COR-L47 (cell line): ENCODE results near the gene MTIF3.

Source experiments
- DNase-seq: peaks from one replicate; lab custom pipeline; 2025; lab: John Stamatoyannopoulos, UW

Gene MTIF3, protein sequence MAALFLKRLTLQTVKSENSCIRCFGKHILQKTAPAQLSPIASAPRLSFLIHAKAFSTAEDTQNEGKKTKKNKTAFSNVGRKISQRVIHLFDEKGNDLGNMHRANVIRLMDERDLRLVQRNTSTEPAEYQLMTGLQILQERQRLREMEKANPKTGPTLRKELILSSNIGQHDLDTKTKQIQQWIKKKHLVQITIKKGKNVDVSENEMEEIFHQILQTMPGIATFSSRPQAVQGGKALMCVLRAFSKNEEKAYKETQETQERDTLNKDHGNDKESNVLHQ

DNA sequence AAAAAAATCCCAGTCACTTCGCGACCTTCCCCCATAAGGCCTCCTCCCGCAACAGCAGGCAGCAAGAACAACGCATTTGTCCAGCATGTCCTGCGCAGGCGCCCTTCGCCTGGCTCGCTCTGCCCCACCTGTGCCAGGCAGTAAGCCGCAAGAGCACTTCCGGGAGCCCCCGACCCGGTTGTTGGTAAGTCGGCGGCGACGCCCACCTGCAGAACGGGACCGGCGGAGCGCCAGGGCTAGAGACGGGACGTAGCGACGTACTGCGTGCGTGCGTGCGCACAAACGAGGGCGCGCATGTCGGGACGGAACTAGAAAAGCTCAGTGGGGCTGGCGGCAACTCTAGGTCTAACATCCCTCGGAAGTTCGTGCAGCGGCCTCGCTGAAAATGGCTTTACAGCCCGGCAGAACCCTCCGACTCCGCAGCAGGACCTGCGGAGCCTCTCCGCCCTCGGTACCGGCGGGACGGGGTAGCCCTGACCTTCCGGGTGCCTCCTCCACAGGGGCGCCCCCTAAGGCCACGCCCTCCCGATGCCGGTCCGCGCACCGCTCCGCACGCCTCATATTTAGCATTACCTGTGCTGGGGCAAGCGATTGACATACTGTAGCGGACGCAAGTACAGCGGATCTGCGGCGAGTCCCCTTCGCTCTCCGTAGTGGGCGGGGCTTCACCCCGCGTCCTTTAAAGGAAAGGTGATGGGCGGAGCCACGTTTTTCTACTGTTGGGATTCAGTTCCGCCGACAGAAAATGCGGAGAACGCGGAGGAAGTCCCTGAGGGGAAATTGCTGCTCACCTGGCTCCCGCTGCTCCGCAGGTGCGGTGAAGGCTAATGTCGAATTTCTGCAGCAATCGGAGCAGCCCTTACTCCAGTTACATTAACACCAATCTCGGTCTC, at the start of gene MTIF3:
MTIF3 (minus strand) TSS at position 629 of the 893 bp plus-strand sequence. CDS start 10,116 bp downstream, outside the sequence.
- DNase-seq: peak; percentile 98

DNA sequence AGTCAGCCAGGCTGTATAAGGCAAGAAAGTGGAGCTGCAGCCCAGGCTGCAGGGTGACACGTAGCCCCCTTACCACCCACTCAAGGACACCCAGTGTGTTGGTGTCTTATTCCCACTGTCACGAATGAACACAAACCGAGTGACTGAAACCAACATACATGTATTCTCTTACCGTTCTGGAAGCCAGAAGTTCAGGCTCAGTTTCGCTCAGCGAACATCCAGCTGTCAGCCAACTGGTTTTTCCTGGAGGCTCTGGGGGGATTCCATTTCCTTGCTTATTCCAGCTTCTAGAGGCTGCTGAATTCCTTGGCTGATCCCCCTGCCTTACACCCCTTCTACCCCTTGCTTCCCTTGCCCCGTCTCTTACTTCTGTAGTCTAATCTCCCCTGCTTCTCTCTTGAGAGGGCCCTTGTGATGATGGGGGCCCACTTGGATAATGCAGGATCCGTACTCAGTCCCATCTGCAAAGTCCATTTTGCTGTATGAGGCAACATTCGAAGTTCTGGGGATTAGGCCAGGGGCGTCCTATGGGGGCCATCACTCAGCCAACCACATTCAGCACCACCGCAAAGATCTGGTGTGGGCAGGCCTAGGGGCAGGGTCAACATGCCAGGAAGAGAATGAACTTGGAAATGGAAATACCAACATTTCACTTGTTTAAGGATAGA, 47.3 kb upstream of the MTIF3 start:
- no peak for DNase-seq

DNA sequence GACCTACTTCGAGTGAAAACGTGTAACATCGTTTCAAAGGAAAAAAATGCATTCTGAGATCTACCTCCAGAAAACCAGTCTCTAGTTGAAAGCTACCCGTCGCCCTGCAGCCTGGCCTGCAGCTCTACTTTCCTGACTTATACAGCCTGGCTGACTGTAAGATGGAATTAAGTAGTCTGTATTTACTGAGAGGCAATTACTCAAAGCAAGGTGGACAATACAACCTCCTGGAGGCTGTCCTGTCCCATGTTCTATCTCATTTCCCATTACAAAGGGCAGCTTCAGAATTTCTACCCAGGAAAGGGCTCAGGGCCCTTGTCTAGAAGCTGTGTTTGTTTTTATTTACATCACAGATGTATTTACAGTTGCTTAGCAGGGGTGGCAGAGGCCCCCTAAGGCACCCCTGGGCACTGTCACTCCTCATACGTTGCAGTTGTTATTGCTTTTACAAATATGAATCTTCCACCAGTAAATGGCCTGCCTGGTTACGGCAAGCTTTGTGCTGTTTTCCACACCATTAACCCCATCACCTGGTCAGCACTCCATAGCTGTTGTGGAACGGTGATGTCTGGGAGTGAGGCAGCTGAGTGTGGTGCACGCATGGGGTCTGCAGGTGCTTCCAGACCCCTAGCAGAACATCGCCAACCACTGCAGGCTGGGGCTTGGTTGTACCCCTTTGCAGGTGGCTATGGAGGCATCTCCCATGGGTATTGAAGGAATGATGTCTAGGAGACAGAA, 46.3 kb upstream of the MTIF3 start:
- DNase-seq: peak; percentile 8

DNA sequence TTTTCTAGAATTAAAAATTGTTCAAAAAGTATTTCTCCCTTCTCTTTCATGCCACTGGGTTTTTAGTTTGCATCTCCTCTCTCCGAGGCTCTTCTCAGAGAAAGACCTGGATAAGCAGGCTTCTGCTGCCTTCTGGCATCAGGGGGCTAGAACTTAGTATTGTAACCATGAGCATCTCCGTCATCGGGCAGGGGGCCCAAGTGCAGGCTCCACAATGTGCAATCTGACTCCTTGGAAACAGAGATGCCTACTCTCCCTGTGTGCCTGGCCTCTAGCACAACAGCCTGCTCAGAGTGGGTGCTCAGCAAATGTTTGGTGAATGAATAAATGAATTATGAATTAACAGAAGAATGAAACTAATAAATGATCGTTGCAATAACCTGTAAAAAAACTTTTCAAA, 45.6 kb upstream of the MTIF3 start:
- no peak for DNase-seq

DNA sequence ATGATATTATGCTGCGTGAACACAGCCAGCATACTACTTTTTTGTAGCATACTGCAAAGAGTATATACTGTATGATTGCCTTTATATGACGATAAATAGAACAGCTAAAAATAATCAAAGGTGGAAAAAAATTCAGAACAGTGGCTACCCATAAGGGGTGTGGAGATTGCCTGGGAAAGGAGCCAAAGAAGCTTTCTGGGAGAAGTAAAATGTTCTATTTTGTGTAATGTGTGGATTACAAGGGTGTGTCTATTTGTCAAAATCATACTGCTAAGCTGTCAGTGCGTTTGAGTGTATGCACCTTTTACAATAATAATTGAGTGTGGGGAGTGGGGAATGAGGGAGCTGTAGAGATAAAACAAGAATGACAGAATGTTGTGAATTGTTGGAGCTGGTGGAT, 45.2 kb upstream of the MTIF3 start:
- DNase-seq: peak; percentile 33

DNA sequence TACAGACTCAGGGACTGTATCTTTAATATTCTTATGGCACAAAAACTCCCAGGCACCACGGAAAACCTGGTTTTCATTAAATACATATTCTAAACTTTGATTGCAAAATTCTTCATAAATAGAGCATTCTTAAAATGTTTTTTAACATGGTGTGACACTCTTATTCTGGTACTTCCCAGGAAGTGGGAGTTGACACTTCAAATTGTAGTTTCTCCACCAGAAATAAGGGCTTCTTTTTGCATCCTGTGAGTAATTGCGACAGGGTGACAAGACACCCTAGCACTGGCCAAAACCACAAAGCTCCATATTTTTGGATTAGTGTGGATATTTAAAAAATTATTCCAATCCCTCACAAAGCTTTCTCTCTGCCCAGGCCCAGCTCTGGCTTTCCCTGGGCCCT, 43.6 kb upstream of the MTIF3 start:
- DNase-seq: no peak

DNA sequence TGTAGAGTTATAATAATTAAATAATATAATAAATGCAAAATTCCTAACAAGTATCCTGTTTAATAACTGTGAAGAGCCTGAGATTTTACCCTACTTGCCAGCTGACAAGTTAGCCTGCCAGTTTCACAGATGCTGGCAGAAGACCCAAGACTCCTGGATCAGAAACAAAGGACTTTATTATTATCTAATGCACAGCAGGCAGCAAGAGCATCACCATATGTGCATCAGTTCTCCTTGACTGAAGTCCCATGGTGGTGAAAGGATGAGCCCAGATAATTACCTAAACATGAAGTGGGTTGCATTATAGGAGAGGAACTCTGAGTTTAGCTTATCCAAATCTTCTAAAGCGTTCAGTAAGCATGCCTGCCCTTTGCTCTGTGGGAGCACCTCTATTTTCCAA, 39.1 kb upstream of the MTIF3 start:
- DNase-seq: no peak

DNA sequence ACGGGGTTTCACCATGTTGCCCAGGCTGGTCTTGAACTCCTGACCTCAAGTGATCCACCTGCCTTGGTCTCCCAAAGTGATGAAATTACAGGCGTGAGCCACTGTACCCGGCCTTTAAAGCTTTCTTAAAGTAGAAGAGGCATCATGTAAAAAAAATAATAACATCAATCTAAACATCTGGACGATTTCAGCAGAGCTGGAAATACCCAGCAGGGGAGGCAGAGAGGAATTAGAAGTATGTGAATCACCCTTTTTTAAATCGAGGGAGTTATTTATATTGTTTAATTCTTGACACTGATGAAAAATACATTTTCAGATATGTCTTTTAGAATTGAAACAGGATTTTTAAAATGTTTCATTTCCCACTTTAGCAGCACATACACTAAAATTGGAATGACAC, 37.4 kb upstream of the MTIF3 start:
- no peak for DNase-seq

DNA sequence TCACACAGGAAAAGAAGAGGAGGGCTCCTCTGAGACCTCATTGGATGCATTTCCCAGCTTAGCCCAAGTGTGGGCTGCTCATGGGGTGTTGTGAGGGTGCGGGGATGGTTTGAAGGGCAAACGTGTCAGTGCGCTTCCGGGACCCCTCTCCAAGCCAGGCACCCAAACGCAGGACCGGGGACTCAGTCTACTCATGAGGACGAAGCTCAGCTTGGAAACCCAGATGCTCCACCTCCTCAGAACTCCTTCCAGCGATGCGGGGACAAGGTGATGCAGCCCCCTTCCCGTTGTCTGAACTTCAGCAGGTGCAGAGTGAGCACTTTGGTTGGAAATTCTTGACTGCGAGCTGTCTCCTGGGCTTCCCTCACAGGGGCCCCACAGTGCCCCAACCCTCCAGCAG, 33.1 kb upstream of the MTIF3 start:
- no peak for DNase-seq

DNA sequence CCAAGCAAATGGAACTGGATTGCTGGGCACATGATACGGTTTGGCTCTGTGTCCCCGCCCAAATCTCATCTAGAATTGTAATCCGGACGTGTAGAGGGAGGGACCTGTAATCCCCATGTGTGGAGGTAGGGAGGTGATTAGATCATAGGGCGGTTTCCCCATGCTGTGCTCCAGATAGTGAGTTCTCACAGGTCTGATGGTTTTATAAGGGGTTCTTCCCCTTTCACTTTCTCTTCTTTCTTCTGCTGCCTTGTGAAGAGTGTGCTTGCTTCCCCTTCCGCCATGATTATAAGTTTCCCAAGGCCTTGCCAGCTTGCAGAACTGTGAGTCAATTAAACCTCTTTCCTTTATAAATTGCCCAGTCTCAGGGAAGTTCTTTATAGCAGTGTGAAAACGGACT, 32.6 kb upstream of the MTIF3 start:
- DNase-seq: no peak

DNA sequence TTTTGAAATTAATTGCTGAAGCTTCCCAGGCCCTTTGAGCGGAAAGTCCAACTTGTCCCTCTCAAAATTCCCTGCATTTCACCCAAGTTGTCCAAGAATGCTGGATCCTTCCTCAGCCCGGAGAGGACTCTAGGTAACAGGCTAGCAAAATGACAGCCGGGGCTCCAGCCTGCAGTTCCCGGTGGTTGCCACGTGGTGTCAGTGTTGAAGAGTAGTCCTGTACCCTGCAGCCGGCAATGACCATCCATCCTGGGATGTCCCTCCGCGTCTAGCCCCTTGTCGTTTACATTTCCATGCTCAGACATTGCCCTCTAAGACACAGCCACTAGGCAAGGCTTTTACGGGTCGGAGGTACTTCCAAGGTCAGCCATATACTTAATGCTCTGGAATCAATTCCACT, 31.4 kb upstream of the MTIF3 start:
- peak; percentile 42 for DNase-seq

DNA sequence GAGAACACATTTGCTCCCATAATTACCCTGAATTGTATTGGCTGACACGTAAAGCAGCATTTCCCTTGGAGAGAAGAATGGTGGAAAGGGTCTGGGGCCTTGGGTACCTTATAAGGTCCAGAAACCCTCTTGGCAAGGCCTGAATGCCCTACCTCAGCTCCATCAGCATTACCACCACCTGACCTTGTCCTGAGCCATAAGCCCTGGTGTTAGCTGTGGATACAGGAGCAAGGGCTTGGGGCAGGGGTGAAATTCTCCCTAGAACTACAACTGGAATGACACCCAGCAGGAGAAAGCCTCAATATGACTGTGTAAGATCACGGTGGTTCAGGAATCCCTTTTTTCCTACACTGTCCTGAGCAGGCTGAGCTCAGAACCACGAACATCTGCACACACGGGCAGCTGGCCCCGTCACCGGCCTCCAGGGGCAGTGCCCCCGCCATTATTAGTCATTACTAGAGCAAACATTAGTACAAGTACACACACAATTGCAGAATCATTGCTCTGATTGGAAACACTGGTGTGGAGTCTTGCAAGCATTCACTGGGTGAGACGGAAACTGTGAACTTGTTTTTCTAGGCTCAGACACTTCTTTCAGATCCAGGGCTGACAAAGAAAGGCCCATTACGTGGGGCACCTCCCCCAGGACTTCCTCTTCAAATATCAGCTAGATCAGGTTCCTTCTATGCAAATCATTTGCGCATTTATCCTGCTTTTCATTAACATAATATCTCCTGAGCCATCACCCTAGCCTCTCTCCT, 26.8 kb upstream of the MTIF3 start:
- peak; percentile 41 for DNase-seq

DNA sequence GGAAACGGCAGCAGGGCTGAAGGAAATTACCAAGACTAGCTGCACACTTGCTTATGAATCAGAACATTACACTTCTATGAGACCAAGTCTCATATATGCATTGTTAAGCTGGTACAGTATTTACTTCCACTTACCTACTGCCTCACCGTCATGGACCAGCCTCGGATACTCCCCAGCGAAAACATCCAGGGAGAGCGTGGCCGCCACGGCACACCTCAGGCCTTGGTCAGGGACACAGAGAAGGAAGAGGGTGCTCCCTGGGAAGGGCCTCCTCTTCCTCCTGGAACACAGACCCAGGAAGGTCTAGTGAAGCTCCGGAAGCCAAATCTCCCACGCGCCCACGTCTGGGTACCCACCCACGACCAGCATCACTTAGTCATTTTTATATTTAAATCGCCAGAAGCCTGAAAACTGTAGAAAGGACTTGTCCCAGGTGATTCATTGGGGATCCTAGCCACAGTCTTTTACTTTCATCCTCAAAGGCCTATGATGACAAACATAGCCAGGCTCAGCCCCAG, 24.4 kb upstream of the MTIF3 start:
- no peak for DNase-seq

DNA sequence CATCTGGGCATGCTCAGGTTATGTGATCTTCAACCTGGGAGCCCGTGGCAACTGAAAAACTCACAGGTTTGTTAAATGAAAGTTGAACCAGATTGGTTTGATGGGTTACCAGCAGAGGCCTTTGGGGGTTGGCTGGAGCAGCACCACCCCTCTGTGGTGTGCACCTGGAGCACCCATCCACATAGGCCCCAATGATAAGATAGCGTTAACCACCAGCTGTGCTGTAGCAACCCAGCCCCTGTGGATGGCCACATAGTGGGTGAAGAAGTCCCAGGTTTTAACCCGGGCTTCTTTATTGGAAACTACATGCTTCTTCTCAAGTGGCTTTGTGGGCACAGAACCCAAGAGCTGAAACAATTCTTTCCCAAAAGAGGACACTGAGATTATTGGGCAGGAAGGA, 22.6 kb upstream of the MTIF3 start:
- no peak for DNase-seq

DNA sequence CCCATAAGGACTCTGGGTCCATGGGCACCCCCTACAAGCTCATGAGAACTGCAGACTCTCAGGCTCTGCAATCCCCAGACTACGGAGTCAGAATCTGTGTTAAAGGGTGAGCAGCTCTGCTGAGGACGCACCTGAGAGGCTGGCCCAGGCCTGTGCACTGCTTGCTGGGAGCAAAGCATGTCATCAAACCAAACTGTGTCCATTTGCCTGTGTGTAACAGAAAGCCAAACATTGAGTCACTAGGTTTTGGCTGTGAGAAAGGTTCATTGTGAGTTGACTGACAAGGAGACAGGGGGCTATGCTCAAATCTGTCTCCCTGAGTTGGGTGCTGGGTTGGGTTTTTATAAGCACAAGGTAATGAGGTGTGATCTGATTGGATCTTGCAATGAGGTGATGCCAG, 22.1 kb upstream of the MTIF3 start:
- no peak for DNase-seq

DNA sequence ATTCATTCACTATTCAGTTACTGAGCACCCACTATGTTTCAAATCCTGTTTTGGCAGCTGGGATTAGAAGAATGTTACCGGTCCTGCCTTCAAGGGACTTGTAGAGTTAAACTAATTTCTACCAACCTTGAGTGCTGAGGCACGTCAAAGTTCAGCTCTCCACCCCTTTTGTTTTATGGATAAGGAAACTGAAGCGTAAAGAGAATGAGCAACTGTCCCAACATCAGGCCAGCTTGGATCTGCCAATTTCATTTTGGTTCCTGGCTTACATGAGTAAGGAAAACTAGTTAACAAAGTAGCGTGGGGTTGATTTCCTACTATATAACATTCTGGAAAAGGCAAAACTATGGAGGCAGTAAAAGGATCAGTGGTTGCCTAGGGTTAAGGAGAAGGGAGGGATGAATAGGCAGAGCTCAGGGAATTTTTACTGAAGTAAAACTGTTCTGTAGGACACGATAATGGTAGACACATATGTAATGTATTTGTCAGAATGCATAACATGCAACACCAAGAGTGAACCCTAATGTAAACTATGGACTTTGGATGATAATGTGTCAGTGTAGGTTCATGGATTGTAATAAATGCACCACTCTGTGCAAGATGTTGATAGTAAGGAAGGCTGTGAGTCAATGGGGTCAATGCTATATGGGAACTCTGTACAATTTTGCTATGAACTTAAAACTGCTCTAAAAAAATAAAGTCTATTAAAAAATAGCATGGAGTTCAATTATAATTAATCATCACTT, 19.9 kb upstream of the MTIF3 start:
- no peak for DNase-seq

DNA sequence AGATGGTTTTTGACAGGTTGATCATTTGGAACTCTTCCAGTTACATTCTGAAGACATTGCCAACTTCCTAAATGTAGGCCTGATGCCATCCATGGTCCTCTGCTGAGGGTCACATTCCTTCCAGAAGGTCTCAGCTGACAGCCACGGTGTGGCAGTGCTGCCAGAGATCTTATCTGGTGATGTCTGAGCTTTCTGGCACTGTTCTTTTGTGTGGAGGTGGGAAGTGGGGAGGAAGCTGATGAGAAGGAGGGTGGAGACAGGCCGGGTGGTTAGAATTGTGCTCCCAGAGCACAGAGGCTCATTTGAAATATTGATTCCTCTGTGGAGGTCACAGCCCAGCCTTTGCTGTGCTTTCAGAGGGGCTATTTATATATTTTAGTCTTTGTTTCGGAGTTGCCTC, 16.1 kb upstream of the MTIF3 start:
- peak; percentile 32 for DNase-seq

DNA sequence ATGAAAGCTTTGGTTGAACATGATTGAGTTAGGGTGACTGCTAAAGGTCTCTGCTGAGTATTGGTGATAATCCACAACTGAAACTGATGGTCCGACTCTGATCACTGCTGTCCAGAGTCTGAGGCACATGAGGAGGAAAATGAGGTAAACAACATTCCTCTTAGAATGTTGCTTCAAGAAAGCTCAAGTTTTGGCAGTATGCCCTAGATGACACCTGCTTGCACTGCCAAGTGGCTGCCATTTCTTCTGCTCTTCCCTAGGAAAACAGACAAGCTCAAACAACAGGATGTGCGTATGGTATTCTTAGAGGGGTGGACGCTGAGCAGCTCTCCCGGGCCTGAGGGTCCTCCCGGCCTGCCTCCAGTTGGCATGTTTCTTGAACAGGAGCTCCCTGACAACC, 15.2 kb upstream of the MTIF3 start:
- DNase-seq: no peak

DNA sequence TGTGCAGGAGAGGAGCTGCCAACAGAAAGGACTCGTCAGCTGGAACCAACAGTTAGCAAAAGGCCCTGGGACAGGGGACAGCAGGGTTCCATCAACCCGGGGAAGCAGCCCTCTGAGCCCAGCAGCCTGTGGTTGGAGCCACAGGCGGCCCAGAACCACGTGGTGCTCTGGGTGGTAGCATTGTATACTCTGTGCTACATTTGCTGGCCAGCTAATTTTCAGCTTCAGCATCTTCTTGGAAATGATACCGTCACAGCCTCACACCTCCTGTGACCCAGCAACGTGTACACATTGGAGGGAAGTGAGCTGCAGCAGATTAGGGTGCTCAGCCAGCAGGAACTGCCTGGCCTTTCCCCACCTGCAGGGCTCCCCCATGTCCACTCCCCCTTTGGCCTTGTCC, 13.1 kb upstream of the MTIF3 start:
- DNase-seq: no peak

DNA sequence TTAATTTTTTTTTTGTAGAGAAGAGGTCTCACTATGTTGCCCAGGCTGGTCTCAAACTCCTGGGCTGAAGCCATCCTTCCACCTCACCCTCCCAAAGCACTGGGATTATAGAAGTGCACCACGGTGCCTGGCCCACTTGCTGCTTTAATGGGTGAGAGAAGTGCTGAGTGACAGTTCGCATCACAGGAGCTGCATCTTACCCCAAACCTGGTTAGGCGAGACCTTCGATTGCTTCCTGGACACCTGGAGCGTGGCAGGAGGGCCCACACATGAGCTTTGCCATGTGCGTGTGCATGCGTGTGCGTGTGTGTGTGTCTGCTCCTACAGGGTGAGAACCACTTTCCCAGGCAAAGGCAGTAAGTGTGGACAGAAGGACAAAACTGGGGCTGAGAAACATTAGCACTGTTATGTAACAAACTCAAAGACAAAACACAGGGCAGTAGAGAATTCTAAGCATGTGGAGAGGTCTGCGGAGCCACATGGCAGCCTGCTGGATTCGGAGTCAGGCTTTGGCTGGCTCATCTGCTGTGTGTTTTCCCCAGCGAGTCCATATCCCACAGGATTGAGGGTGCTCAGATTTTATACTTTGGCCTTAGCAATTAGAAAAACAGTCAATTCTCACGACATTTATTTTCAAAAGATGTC, 11.7 kb upstream of the MTIF3 start:
- no peak for DNase-seq
